HCT116 (cell line): ENCODE results near the gene TP63. TPM values are rescaled to one million over a fixed set of nuclear protein-coding genes. Genes with fewer than 3 reads are reported as not detected.
"Not testable (repeated sequence)": the region's sequence is repeated elsewhere in the genome, so short reads cannot be mapped to it uniquely, and the experiment has no call there.

ENCODE experiments used
- ATAC-seq: fragments of 200-7000 bp; cut with Tn5 transposase; 2 replicates; pipeline ENCODE4 v1.9.1; 2020; ENCODE audit warnings: mild to moderate bottlenecking, moderate library complexity
- BruUV-seq: library from RNA; stranded (reverse); fragments of 400-500 nt; replicated peaks from 2 replicates; lab custom pipeline; 2021; lab: Mats Ljungman, UMichigan
- CTCF ChIA-PET: fragments of 300-600 bp; sonication (Branson Sonifier 250); formaldehyde crosslinking; loops from one replicate; lab custom pipeline; 2021; ENCODE audit warnings: antibody characterized with exemption; lab: Charles Lee
- POLR2A ChIA-PET: fragments of 300-600, 350-600 bp; sonication (Branson Sonifier 250); formaldehyde crosslinking; loops from one replicate; lab custom pipeline; 2021; ENCODE audit warnings: antibody characterized with exemption; lab: Charles Lee
- RAD21 ChIA-PET, 2 experiments: fragments of 300-600 bp; sonication (Branson Sonifier 250); formaldehyde crosslinking; loops; one replicate each; lab custom pipeline; 2023; ENCODE audit warnings: low total read pairs in 2 of 2; ENCODE audit not compliant: uncharacterized antibody in 2 of 2, unreplicated experiment in 2 of 2, low non-redundant PET in 1 of 2; lab: Charles Lee
- DNase-seq: peaks from one replicate; pipeline ENCODE4 v3.0.0-alpha.2; 2010; ENCODE audit warnings: low read depth, low spot score
- H2AFZ ChIP-seq: fragments of 200-600 bp; shearing (Covaris generic), sonication (generic); 2 replicates; pipeline ENCODE4 v1.6.1; 2017; ENCODE audit warnings: low read depth, mixed run types, mixed read lengths, antibody characterized with exemption, low read length; ENCODE audit not compliant: poor library complexity, severe bottlenecking
- H3K27ac ChIP-seq: 2 replicates; pipeline ENCODE4 v1.5.1; 2012; ENCODE audit warnings: low read depth, low read length
- H3K27me3 ChIP-seq: fragments of 200-600 bp; sonication (generic); 2 replicates; pipeline ENCODE4 v1.6.1; 2016; ENCODE audit warnings: mixed run types, low read length, mixed read lengths; ENCODE audit not compliant: insufficient read depth
- H3K36me3 ChIP-seq, 2 experiments: fragments of 200-500 bp in 1 of 2; fragments of 200-600 bp in 1 of 2; sonication (Bioruptor generic) in 1 of 2; sonication (generic) in 1 of 2; 2 replicates each; pipeline versions ENCODE4 v1.5.1 to v1.6.1; 2014 to 2016; ENCODE audit warnings: low read length in 2 of 2, inconsistent platforms in 1 of 2, mixed read lengths in 1 of 2, mixed run types in 1 of 2; ENCODE audit not compliant: insufficient read depth in 2 of 2, control insufficient read depth in 1 of 2
- H3K4me1 ChIP-seq, 2 experiments: fragments of 200-600 bp in 1 of 2; sonication (generic) in 1 of 2; 2 replicates each; pipeline versions ENCODE4 v1.5.1 to v1.6.1; 2012 to 2017; ENCODE audit warnings: low read length in 2 of 2, inconsistent platforms in 1 of 2, mild to moderate bottlenecking in 1 of 2, mixed read lengths in 1 of 2, mixed run types in 1 of 2, moderate library complexity in 1 of 2; ENCODE audit not compliant: insufficient read depth in 2 of 2, control insufficient read depth in 1 of 2
- H3K4me2 ChIP-seq: fragments of 200-600 bp; sonication (generic); 2 replicates; pipeline ENCODE4 v1.6.1; 2017; ENCODE audit warnings: mixed run types, low read length, mixed read lengths
- H3K4me3 ChIP-seq, 2 experiments: fragments of 200-600 bp in 1 of 2; sonication (generic) in 1 of 2; replicated peaks in 1 of 2; 2 replicates each; pipeline ENCODE4 v1.5.1; 2011 to 2016; ENCODE audit warnings: low read length in 2 of 2, control low read depth in 1 of 2, low read depth in 1 of 2, mild to moderate bottlenecking in 1 of 2, mixed read lengths in 1 of 2, mixed run types in 1 of 2
- H3K79me2 ChIP-seq: fragments of 200-600 bp; sonication (generic); 2 replicates; pipeline ENCODE4 v1.6.1; 2017; ENCODE audit warnings: mild to moderate bottlenecking, mixed run types, low read length, moderate library complexity, mixed read lengths; ENCODE audit not compliant: insufficient read depth
- H3K9ac ChIP-seq: fragments of 200-600 bp; sonication (generic); 2 replicates; pipeline ENCODE4 v1.6.1; 2016; ENCODE audit warnings: low read length, mixed read lengths
- H3K9me2 ChIP-seq: fragments of 200-600 bp; sonication (generic), shearing (Covaris generic); 2 replicates; pipeline ENCODE4 v1.6.1; 2017; ENCODE audit warnings: mixed run types, mild to moderate bottlenecking, moderate library complexity; ENCODE audit not compliant: insufficient read depth
- H3K9me3 ChIP-seq, 2 experiments: fragments of 200-500 bp in 1 of 2; fragments of 200-600 bp in 1 of 2; sonication (Bioruptor generic) in 1 of 2; sonication (generic) in 1 of 2; 2 replicates each; pipeline ENCODE4 v1.6.1; 2014 to 2017; ENCODE audit warnings: low read length in 2 of 2, mixed read lengths in 2 of 2, inconsistent platforms in 1 of 2, low read depth in 1 of 2, mild to moderate bottlenecking in 1 of 2, mixed run types in 1 of 2, moderate library complexity in 1 of 2; ENCODE audit not compliant: control insufficient read depth in 1 of 2, insufficient read depth in 1 of 2
- H4K20me1 ChIP-seq: fragments of 200-600 bp; sonication (generic), shearing (Covaris generic); 2 replicates; pipeline ENCODE4 v1.6.1; 2017; ENCODE audit warnings: mixed run types, mild to moderate bottlenecking, moderate library complexity; ENCODE audit not compliant: insufficient read depth
- CBX3 ChIP-seq: IDR thresholded peaks from 2 replicates; pipeline ENCODE4 v1.6.1; 2012; ENCODE audit warnings: low read depth
- CTCF ChIP-seq, 3 experiments: fragments of 200-600 bp in 1 of 3; sonication (generic) in 1 of 3; IDR thresholded peaks in 2 of 3; conservative IDR thresholded peaks in 1 of 3; 2 replicates each; pipeline ENCODE4 v1.5.1; 2012 to 2017; ENCODE audit warnings: low read depth in 2 of 3, low read length in 2 of 3, antibody characterized with exemption in 1 of 3, borderline replicate concordance in 1 of 3, control low read depth in 1 of 3, mild to moderate bottlenecking in 1 of 3, mixed read lengths in 1 of 3, mixed run types in 1 of 3, moderate library complexity in 1 of 3; ENCODE audit not compliant: insufficient read depth in 1 of 3
- EGR1 ChIP-seq: IDR thresholded peaks from 2 replicates; pipeline ENCODE4 v1.6.1; 2012; ENCODE audit warnings: low read depth
- EZH2 ChIP-seq: fragments of 200-600 bp; sonication (generic); IDR thresholded peaks from 2 replicates; pipeline ENCODE4 v1.6.1; 2017; ENCODE audit warnings: antibody characterized with exemption, mixed run types
- EZH2phosphoT487 ChIP-seq: fragments of 200-600 bp; IDR thresholded peaks from 2 replicates; pipeline ENCODE4 v1.6.1; 2018; ENCODE audit warnings: antibody characterized with exemption, borderline replicate concordance
- JUND ChIP-seq: IDR thresholded peaks from 2 replicates; pipeline ENCODE4 v1.6.1; 2012
- POLR2A ChIP-seq: IDR thresholded peaks from 2 replicates; pipeline ENCODE4 v1.7.0; 2011; ENCODE audit warnings: borderline replicate concordance; ENCODE audit not compliant: insufficient read depth, insufficient read length; ENCODE audit errors: extremely low read depth
- POLR2AphosphoS5 ChIP-seq: IDR thresholded peaks from 2 replicates; pipeline ENCODE4 v1.6.1; 2011; ENCODE audit warnings: mild to moderate bottlenecking, low read depth, low read length, moderate library complexity
- RAD21 ChIP-seq: IDR thresholded peaks from 2 replicates; pipeline ENCODE4 v1.6.1; 2012; ENCODE audit warnings: low read depth, mild to moderate bottlenecking
- SIN3A ChIP-seq: IDR thresholded peaks from 2 replicates; pipeline ENCODE4 v1.6.1; 2012; ENCODE audit warnings: low read depth
- SP1 ChIP-seq: IDR thresholded peaks from 2 replicates; pipeline ENCODE4 v1.6.1; 2012; ENCODE audit warnings: low read depth
- ZNF274 ChIP-seq: fragments of 200-500 bp; sonication (Bioruptor generic); IDR thresholded peaks from 2 replicates; pipeline ENCODE4 v1.6.1; 2014; ENCODE audit warnings: mild to moderate bottlenecking, low read depth, low read length, inconsistent platforms
- intact Hi-C: fragments of 100-400 bp; cut with micrococcal nuclease; formaldehyde crosslinking; loops from 2 replicates; pipeline ENCODE4 v1.10.0; 2022
- total RNA-seq: library from RNA; stranded (reverse); gene quantifications from one replicate; pipeline ENCODE4 v1.2.1, GENCODE V29; 2021; ENCODE audit not compliant: unreplicated experiment
- TF ChIP-seq, protein P1 (sequence below): IDR thresholded peaks from 2 replicates; pipeline ENCODE4 v1.6.1; 2012; ENCODE audit warnings: low read depth
- TF ChIP-seq, protein P2 (sequence below): IDR thresholded peaks from 2 replicates; pipeline ENCODE4 v1.6.1; 2011; ENCODE audit warnings: mild to moderate bottlenecking, low read length, moderate library complexity; ENCODE audit not compliant: insufficient replicate concordance; ENCODE audit errors: extremely low read depth
- TF ChIP-seq, protein P3 (sequence below): IDR thresholded peaks from 2 replicates; pipeline ENCODE4 v1.6.1; 2012

Gene TP63
- total RNA-seq, 1 experiment from 2014 or later: not detected

GRCh38 chr3:189748046-189748445 lies 116.9 kb downstream of the TP63 start:
- ChIA-PET CTCF (no interaction called here), RAD21 (no interaction called here), POLR2A (no interaction called here)
- H3K4me1 ChIP-seq: no peaks in the 10 kb centered on the region
- H3K79me2 ChIP-seq: no peaks in the 10 kb centered on the region
- ATAC-seq (no peak), DNase-seq (no peak)
- no peaks in the 10 kb centered on the region for H3K36me3 ChIP-seq
- TF ChIP-seq, protein P1, sequence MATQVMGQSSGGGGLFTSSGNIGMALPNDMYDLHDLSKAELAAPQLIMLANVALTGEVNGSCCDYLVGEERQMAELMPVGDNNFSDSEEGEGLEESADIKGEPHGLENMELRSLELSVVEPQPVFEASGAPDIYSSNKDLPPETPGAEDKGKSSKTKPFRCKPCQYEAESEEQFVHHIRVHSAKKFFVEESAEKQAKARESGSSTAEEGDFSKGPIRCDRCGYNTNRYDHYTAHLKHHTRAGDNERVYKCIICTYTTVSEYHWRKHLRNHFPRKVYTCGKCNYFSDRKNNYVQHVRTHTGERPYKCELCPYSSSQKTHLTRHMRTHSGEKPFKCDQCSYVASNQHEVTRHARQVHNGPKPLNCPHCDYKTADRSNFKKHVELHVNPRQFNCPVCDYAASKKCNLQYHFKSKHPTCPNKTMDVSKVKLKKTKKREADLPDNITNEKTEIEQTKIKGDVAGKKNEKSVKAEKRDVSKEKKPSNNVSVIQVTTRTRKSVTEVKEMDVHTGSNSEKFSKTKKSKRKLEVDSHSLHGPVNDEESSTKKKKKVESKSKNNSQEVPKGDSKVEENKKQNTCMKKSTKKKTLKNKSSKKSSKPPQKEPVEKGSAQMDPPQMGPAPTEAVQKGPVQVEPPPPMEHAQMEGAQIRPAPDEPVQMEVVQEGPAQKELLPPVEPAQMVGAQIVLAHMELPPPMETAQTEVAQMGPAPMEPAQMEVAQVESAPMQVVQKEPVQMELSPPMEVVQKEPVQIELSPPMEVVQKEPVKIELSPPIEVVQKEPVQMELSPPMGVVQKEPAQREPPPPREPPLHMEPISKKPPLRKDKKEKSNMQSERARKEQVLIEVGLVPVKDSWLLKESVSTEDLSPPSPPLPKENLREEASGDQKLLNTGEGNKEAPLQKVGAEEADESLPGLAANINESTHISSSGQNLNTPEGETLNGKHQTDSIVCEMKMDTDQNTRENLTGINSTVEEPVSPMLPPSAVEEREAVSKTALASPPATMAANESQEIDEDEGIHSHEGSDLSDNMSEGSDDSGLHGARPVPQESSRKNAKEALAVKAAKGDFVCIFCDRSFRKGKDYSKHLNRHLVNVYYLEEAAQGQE: no peak
- TF ChIP-seq, protein P2, sequence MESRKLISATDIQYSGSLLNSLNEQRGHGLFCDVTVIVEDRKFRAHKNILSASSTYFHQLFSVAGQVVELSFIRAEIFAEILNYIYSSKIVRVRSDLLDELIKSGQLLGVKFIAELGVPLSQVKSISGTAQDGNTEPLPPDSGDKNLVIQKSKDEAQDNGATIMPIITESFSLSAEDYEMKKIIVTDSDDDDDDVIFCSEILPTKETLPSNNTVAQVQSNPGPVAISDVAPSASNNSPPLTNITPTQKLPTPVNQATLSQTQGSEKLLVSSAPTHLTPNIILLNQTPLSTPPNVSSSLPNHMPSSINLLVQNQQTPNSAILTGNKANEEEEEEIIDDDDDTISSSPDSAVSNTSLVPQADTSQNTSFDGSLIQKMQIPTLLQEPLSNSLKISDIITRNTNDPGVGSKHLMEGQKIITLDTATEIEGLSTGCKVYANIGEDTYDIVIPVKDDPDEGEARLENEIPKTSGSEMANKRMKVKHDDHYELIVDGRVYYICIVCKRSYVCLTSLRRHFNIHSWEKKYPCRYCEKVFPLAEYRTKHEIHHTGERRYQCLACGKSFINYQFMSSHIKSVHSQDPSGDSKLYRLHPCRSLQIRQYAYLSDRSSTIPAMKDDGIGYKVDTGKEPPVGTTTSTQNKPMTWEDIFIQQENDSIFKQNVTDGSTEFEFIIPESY: no peak
- no peak for TF ChIP-seq EZH2
- no peak for TF ChIP-seq ZNF274
- TF ChIP-seq CTCF (IDR thresholded peaks at IDR 0.05 in 2 of 3, conservative IDR thresholded peaks at IDR 0.05 in 1 of 3; ENCODE audit: borderline replicate concordance in 1 of 3, insufficient read depth in 1 of 3, low read depth in 2 of 3, low read length in 2 of 3): no peak
- TF ChIP-seq JUND: no peak
- no peak for TF ChIP-seq EGR1
- no peak for TF ChIP-seq POLR2AphosphoS5
- TF ChIP-seq SP1: no peak
- no peak for TF ChIP-seq RAD21
- TF ChIP-seq POLR2A: no peak
- TF ChIP-seq, protein P3, sequence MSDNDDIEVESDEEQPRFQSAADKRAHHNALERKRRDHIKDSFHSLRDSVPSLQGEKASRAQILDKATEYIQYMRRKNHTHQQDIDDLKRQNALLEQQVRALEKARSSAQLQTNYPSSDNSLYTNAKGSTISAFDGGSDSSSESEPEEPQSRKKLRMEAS: no peak
- TF ChIP-seq SIN3A: no peak
- no peak for TF ChIP-seq CBX3
- TF ChIP-seq EZH2phosphoT487: no peak
- no peak overlapping the region for H3K4me3 ChIP-seq
- no TSS peak for BruUV-seq
- no peak overlapping the region for H3K9ac ChIP-seq
- no peaks in the 10 kb centered on the region for H4K20me1 ChIP-seq
- no peak overlapping the region for H3K4me2 ChIP-seq
- H3K27me3 ChIP-seq: no peaks in the 10 kb centered on the region
- no peaks in the 10 kb centered on the region for H3K9me3 ChIP-seq
- H2AFZ ChIP-seq: no peak overlapping the region
- intact Hi-C loops: no loop called here
- no peak overlapping the region for H3K27ac ChIP-seq
- H3K9me2 ChIP-seq: no peaks in the 10 kb centered on the region

- H3K27ac ChIP-seq, intact Hi-C loops, POLR2A ChIA-PET, H3K79me2 ChIP-seq, BruUV-seq, H3K9me3 ChIP-seq, H3K4me3 ChIP-seq, DNase-seq, H3K4me2 ChIP-seq, H3K9me2 ChIP-seq, ATAC-seq, H4K20me1 ChIP-seq, H3K9ac ChIP-seq, RAD21 ChIA-PET, H2AFZ ChIP-seq, CTCF ChIA-PET, H3K4me1 ChIP-seq, H3K36me3 ChIP-seq, H3K27me3 ChIP-seq: not testable (repeated sequence)
Measured at GRCh38 chr3:189750972-189751371, 119.8 kb downstream of the TP63 start.
